GM18951 (cell line): Measurements from ENCODE around the gene GSG1L.

Experiments used
- POLR2A ChIP-seq: IDR thresholded peaks from 4 replicates; pipeline ENCODE4 v1.6.1; 2011; ENCODE audit warnings: mild to moderate bottlenecking; ENCODE audit not compliant: insufficient read length, insufficient read depth; ENCODE audit errors: extremely low read depth
- in situ Hi-C: fragments of 300-500 bp; cut with MboI; formaldehyde crosslinking; loops from one replicate; pipeline ENCODE4 v1.12.0; 2022; ENCODE audit warnings: low sequenced_read_pairs, mixed read lengths, inconsistent platforms; ENCODE audit not compliant: unreplicated experiment

GSG1L gene

DNA sequence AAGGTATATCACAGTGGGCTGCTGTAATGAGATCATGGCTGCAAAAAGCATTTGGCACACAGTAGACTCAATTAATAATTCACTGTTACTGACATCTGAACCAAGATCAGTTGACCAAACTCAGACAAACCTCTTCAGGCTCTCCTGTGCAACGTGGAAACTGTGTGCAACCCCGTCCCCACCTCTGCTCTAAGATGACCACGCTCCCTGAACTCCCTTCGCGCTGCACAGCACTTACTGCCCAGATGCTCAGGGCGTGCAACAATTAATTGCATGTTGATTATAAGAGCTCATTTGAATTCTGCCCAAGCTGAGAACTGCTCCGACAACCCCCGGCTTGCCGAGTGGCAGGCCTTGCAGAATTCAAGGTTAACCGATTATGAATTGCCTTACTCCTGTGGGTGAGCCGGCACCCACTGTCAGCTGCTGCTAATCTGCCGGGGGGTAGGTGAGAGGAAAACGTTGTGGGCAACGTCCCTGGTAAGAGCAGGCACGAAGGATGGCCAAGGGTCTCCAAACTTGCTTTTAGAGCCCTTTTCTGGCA is 1.3 kb upstream of the GSG1L start:
- in situ Hi-C loops, result no loop called here
- no peak for TF ChIP-seq POLR2A

- no peak for TF ChIP-seq POLR2A
- in situ Hi-C loops, result no loop called here
These were observed 636 bp upstream of the GSG1L start for GRCh38 chr16:28064150-28064549.

DNA sequence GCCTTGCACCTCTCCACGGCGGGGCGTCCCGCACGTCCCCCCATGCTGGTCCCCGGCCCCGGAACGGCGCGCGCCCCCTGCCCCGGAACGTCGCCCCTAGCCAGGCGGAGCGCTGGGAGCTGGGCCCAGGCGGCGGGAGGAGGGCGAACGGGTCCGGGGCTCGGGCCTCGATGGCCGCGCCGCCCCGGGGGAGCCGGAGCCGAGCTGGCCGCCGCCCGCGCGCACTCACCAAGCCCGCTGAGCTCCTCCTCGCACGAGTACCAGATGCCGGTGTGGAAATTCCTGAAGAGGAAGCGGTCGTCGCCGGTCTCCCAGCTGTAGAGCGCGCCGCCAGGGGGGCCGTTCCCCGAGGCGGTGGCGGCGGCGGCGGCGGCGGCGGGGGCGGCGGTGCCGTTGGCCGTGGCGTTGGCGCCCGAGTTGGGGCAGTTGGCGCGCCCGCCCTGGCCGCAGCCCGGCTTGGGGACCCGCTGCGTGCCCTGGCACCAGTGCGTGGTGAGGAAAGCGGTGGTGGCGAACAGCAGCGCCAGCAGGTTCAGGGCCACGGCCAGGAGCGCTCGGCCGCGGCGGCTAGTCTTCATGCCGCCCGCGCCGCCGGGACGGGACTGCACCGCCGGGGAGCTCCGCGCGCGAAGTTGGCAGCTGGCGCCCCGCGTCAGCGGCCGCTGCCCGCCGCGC is 530 bp downstream of the GSG1L start:
- in situ Hi-C loops, result no loop called here
- no peak for TF ChIP-seq POLR2A

DNA sequence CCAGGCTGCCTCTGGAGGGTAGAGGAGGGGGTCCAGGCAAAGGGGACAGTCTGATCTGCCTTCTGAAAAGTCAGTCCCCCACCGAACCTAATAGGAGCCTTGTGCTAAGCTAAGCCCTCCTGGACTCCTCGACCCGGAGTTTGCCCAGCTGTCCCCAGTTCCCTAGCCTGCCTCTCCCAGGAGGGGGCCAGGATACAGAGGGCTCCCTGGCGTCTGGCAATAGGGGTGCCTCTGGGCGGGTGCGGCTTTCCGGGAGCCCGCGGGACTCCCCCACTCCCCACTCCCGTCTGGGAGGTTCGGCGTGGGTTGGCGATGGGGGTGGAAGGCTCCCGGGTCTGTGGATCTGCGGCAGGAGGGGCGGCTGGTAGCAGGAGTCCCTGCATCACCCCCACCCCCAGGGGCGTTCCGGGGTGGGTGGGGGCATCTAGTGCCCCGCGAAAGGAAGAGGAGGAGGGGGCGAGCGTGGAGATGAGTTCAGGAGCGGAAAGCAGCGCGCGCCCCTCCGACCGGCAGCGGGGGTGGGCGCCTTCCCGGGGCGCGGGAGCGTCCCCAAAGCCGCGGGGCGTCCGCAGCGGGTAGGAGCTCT is 1.2 kb downstream of the GSG1L start:
- TF ChIP-seq POLR2A, result no peak
- in situ Hi-C loops, result no loop called here

GRCh38 chr16:28061352-28062101 is 2.0 kb downstream of the GSG1L start:
- in situ Hi-C loops, result no loop called here
- TF ChIP-seq POLR2A, result no peak

GRCh38 chr16:28059841-28060575 is 3.5 kb downstream of the GSG1L start:
- in situ Hi-C loops, result no loop called here
- TF ChIP-seq POLR2A, result no peak

DNA sequence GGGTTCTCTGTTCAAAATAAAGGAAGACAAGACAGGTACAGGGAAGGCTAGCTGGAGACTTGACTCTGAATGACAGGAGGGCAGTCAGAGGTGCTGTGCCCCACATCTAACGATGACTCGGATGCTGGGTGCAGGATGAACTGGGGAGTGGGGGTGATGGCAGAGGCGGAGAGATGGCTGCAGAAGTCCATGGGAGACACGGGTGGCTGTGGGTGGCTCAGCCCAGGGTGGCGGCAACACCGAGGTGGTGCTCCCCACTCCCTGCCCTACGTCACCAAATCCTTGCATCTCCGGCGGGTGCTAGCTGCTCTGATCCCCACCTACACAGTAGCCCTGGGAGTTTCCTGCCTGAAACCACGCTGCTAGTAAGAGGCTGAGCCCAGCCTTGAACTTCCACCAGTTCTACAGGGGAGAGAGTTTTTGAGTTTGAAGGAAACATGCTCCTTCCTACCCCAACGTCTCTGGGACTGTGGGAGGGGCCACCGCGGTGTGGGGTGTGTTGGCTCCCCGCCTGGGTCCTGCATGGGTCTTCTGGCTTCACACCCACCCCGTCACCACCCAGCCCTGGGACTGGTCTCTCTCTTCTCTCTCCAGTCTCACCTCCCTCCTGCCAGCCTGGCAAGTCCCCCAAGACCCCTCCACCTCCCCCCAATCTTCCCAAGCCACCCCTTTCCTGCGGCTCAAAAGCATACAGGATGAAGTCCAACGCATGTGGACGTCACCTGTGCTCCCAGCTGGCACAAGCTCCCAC is 4.5 kb downstream of the GSG1L start:
- TF ChIP-seq POLR2A, result no peak
- in situ Hi-C loops, result no loop called here

DNA sequence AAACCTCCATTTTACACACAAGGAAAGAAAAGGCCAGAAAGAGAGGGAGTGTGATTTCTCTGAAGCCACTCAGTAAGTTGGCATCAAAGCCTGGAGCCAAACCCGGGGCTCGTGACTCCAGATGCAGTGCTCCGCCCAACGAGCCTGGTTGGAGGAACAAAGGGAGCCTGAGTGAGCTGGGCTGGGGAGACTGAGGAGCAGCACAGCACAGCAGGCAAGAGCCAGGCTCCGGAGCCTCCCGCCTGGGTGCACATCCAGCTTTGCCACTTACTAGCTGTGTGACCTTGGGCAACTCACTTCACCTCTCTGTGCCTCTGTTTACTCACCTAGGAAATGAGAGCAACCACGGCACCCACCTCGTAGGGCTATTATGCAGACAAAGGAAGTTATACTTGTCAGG is 5.6 kb downstream of the GSG1L start:
- TF ChIP-seq POLR2A, result no peak

GRCh38 chr16:28053461-28053860 is 10.1 kb downstream of the GSG1L start:
- in situ Hi-C loops, result no loop called here
- no peak for TF ChIP-seq POLR2A

More for the DNA sequence above, 5.6 kb downstream of the GSG1L start:
- in situ Hi-C loops, result no loop called here

GRCh38 chr16:28052274-28053128 is 11.0 kb downstream of the GSG1L start:
- TF ChIP-seq POLR2A, result no peak
- in situ Hi-C loops, result no loop called here

- no peak for TF ChIP-seq POLR2A
- in situ Hi-C loops, result no loop called here
These were observed 12.0 kb downstream of the GSG1L start for GRCh38 chr16:28051486-28051885.

DNA sequence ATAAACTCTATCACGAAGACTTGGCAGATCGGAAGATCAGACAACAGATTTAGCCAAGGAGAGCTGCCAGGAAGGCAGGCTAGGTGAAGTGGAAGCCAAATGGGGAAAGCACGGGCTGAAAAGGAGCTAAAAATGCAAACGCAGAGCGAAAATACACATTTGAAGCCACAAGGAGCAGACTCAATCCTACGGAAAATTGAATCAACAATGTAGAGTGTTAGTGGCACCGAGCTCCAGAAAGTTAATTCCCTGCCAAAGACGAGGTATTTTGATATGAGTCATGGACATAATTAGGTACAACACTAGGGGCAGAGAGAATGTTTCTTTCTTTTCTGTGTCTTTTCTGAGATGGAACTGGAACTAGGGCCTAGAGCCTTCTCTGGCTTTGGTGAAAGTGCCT is 20.7 kb downstream of the GSG1L start:
- in situ Hi-C loops, result no loop called here
- no peak for TF ChIP-seq POLR2A
